ENCODE data around the gene TSHZ2.

TSHZ2 gene

GRCh38 chr20:53274807-53275206 is 302.6 kb downstream of the TSHZ2 start:
- no peaks in the 10 kb centered on the region for H3K79me2 ChIP-seq (ENCODE audit: insufficient read depth, low read length)
- no peak overlapping the region for H3K27ac ChIP-seq (ENCODE audit: low read depth, low read length, poor library complexity, severe bottlenecking)

DNA sequence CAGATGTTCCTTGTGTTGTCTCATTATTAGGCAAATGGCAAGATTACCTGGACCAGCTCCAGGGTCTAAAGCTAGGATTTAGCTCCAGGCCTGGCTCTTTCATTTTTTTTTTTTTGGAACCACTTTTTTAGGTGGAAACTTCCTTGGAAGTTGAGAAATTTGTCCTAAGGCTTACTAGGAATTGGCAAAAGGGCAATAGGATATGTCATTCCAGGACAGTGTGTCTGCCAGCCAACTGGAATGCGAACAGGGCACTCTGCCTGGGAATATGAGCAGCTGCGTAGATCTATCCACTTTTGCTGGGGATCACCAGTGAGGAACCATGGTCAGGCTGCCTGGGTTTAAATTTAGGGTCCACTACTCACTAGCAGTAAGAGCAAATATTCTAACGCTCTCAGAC is 304.0 kb downstream of the TSHZ2 start:
- no peaks in the 10 kb centered on the region for H3K79me2 ChIP-seq (ENCODE audit: insufficient read depth, low read length)
- no peak overlapping the region for H3K4me3 ChIP-seq (ENCODE audit: low read depth, low read length, poor library complexity, severe bottlenecking)
- TF ChIP-seq EZH2 (IDR thresholded peaks at IDR 0.05; ENCODE audit: borderline replicate concordance, low read length), result no peak
- TF ChIP-seq, protein P1, sequence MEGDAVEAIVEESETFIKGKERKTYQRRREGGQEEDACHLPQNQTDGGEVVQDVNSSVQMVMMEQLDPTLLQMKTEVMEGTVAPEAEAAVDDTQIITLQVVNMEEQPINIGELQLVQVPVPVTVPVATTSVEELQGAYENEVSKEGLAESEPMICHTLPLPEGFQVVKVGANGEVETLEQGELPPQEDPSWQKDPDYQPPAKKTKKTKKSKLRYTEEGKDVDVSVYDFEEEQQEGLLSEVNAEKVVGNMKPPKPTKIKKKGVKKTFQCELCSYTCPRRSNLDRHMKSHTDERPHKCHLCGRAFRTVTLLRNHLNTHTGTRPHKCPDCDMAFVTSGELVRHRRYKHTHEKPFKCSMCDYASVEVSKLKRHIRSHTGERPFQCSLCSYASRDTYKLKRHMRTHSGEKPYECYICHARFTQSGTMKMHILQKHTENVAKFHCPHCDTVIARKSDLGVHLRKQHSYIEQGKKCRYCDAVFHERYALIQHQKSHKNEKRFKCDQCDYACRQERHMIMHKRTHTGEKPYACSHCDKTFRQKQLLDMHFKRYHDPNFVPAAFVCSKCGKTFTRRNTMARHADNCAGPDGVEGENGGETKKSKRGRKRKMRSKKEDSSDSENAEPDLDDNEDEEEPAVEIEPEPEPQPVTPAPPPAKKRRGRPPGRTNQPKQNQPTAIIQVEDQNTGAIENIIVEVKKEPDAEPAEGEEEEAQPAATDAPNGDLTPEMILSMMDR (IDR thresholded peaks at IDR 0.05; ENCODE audit: low read length), result no peak
- no peak overlapping the region for H3K4me2 ChIP-seq (ENCODE audit: low read length)
- no peaks in the 10 kb centered on the region for H3K4me1 ChIP-seq (ENCODE audit: insufficient read depth, low read length, severe bottlenecking)
- no peaks in the 10 kb centered on the region for H3K36me3 ChIP-seq (ENCODE audit: insufficient read depth, low read length)
- no peaks in the 10 kb centered on the region for H3K9me2 ChIP-seq (ENCODE audit: low read depth, low read length)
- H3K9me3 ChIP-seq (ENCODE audit: low read length), result no peaks in the 10 kb centered on the region
- H2AFZ ChIP-seq (ENCODE audit: low read length), result no peak overlapping the region
- H3K27me3 ChIP-seq (ENCODE audit: insufficient read depth, low read length), result no peaks in the 10 kb centered on the region
- no peak overlapping the region for H3K27ac ChIP-seq (ENCODE audit: low read depth, low read length, poor library complexity, severe bottlenecking)
- H3F3A ChIP-seq (ENCODE audit: insufficient read depth, low read length), result no peaks in the 10 kb centered on the region
- no peak overlapping the region for H3K9ac ChIP-seq (ENCODE audit: low read length)
- H4K20me1 ChIP-seq (ENCODE audit: insufficient read depth, low read length), result no peaks in the 10 kb centered on the region

More at GRCh38 chr20:53274807-53275206, 302.6 kb downstream of the TSHZ2 start:
- Histone ChIP-seq H3K27me3 (ENCODE audit: insufficient read depth, low read length) (no peaks in the 10 kb centered on the region), H3K9me2 (ENCODE audit: low read depth, low read length) (no peaks in the 10 kb centered on the region), H3F3A (ENCODE audit: insufficient read depth, low read length) (no peaks in the 10 kb centered on the region), H2AFZ (ENCODE audit: low read length) (no peak overlapping the region), H3K9me3 (ENCODE audit: low read length) (no peaks in the 10 kb centered on the region), H3K4me2 (ENCODE audit: low read length) (no peak overlapping the region), H4K20me1 (ENCODE audit: insufficient read depth, low read length) (no peaks in the 10 kb centered on the region), H3K9ac (ENCODE audit: low read length) (no peak overlapping the region), H3K36me3 (ENCODE audit: insufficient read depth, low read length) (no peaks in the 10 kb centered on the region), H3K4me1 (ENCODE audit: insufficient read depth, low read length, severe bottlenecking) (no peaks in the 10 kb centered on the region), H3K4me3 (ENCODE audit: low read depth, low read length, poor library complexity, severe bottlenecking) (no peak overlapping the region)
- TF ChIP-seq, protein P1 (IDR thresholded peaks at IDR 0.05; ENCODE audit: low read length), result no peak
- no peak for TF ChIP-seq EZH2 (IDR thresholded peaks at IDR 0.05; ENCODE audit: borderline replicate concordance, low read length)

- H3K27ac ChIP-seq (ENCODE audit: low read depth, low read length, poor library complexity, severe bottlenecking), result no peak overlapping the region
- no peaks in the 10 kb centered on the region for H3K9me2 ChIP-seq (ENCODE audit: low read depth, low read length)
- no peak overlapping the region for H3K4me3 ChIP-seq (ENCODE audit: low read depth, low read length, poor library complexity, severe bottlenecking)
- no peak overlapping the region for H3K9ac ChIP-seq (ENCODE audit: low read length)
- H2AFZ ChIP-seq (ENCODE audit: low read length), result no peak overlapping the region
- H3K4me1 ChIP-seq (ENCODE audit: insufficient read depth, low read length, severe bottlenecking), result no peaks in the 10 kb centered on the region
- no peaks in the 10 kb centered on the region for H3K27me3 ChIP-seq (ENCODE audit: insufficient read depth, low read length)
- no peaks in the 10 kb centered on the region for H3K36me3 ChIP-seq (ENCODE audit: insufficient read depth, low read length)
- no peaks in the 10 kb centered on the region for H3K9me3 ChIP-seq (ENCODE audit: low read length)
- H3K4me2 ChIP-seq (ENCODE audit: low read length), result no peak overlapping the region
- no peaks in the 10 kb centered on the region for H3F3A ChIP-seq (ENCODE audit: insufficient read depth, low read length)
- no peaks in the 10 kb centered on the region for H3K79me2 ChIP-seq (ENCODE audit: insufficient read depth, low read length)
- no peaks in the 10 kb centered on the region for H4K20me1 ChIP-seq (ENCODE audit: insufficient read depth, low read length)
- no peak for TF ChIP-seq EZH2 (IDR thresholded peaks at IDR 0.05; ENCODE audit: borderline replicate concordance, low read length)
- TF ChIP-seq, protein P1 (IDR thresholded peaks at IDR 0.05; ENCODE audit: low read length), result no peak
Measured at GRCh38 chr20:53278555-53278954, 306.4 kb downstream of the TSHZ2 start.

Measured in OCI-LY1 (cell line).